Activated naive CD4-positive, alpha-beta T cell treated with anti-CD3 and anti-CD28 coated beads, Interleukin-2, amount 50 U/mL, for 16 hours (primary cell): Measurements from ENCODE around the gene SLC35C1.
"Not testable (repeated sequence)": the region's sequence is repeated elsewhere in the genome, so short reads cannot be mapped to it uniquely, and the experiment has no call there.

Experiments
- DNase-seq: peaks from one replicate; pipeline ENCODE4 v3.0.0-alpha.2; 2020

The SLC35C1 gene

DNA sequence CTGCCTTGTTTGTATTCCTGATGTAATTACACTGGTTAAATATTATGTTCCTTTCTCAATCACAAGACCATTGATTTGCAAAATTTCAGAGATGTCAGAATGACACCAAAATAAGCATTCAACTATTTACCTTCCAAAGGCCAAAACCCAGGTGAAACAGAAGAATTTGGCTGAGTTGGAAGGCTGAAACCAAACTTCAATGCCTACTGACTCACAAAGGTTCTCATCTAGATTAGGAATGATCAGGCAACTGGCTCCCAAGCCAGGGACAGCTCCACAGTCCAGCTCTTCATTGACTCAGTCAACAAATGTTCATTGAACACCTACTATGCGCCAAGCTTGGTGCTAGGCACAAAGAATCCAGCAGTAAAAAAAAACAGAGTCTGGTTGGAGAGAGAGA is 13.4 kb upstream of the SLC35C1 start:
- DNase-seq, result no peak

DNA sequence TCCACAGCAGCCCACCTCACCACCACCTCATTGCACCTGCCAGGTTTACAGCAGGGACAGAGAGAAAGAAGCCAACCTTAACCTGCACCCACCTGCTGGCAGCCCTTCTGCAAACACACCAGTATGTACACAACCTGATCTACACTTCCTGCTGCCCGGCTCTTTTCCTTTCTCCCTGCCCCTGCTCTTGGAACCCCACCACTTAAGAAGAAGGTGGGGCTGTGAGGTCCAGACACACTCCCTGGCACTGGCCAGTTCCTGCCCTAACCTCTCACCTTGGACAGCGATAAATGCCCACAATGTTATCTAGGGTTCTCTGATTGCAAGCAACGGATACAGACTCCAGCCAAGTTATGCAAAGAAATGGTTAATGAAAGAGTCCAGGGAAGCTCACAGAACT is 10.8 kb upstream of the SLC35C1 start:
- DNase-seq, result no peak

DNA sequence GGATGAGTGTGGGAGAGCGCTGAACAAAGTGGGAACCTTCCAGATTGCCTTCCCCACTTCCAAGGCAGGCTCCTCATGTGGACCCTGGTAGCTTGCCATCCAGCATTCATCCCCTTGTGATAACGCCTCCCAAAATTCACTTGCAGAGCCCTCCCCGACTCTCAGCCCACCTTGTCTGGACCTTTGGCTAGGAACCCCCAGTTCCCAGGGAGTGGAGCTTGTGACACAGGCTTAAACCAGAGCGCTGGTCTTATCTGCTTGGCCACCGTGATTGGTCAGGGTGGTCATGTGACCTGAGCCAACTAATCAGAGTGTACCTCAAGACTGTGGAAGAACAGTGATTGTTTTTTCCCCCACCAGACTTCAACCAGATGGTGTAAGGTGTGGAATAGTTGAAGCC is 9.6 kb upstream of the SLC35C1 start:
- DNase-seq, result no peak

DNA sequence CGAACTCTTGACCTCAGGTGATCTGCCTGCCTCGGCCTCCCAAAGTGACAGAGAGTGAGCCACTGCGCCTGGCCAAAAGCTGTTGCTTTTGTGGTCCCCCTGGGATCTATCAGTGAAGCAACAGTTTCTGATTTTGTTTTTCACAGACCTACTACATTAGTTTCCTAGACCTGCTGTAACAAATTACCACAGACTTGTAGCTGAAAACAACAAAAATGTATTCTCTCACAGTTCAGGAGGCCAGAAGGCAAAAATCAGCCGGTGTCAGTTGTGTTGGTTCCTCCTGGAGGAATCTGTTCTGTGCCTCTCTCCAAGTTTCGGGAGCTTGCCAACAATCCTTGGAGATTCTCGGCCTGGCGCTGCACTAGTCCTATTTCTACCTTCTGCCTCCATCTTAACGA is 8.5 kb upstream of the SLC35C1 start:
- no peak for DNase-seq

DNA sequence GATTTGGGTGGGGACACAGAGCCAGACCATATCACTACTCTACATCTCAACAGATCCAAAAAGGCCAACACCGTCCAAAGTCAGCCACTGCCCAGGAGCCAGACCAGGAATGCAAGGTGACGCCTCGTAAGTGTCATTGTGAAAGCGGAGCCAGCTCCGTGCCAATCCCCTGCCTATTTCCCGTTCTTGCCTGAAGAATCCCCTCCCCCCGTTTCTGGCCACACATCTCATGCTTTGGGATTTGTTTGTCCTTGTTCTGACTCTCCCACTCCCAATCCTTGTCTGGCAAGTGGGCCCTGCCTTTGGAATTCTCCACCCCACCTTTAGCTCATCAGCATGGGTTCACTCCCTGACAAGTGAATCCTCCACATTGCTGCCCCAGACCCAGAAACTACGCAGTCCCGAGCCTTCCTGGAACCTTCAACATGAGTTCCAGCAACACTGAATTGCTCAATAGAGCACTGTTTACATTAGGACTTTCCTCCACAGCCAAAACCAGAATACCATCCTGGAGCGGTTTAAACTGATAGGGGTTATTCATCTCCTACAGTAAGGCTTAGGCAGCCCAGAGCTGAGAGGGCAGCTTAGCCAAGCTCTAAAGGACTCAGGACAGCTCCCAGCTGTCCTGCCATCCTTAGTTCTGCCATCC is 6.0 kb upstream of the SLC35C1 start:
- no peak for DNase-seq

DNA sequence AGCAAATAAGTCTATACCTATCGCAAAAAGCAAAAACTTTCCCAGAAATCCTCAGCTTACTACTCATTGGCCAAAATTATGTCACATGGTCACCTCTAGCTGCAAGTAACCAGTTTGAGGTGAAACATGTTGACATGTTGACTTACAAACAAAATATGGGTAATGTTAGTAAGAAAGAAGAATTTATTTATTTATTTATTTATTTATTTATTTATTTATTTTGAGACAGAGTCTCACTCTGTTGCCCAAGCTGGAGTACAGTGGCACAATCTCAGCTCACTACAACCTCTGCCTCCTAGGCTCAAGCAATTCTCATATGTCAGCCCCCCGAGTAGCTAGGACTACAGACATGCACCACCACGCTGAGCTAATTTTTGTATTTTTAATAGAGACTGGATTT is 5.4 kb upstream of the SLC35C1 start:
- no peak for DNase-seq

DNA sequence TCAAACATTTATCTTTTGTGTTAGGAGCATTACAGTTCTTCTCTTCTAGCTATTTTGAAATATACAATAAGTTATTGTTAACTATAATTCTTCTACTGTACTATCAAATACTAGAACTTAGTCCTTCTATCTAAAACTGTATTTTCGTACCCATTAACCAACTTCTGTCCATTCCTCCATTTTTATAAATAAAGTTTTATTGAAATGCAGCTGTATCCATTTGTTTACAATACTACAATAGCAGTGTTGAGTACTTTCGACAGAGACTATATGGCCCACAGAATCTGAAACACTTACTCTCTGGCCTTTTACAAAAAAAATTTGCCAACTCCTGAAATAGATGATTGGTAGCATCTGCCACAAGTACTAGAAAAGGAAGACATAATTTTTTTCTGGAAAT is 4.7 kb upstream of the SLC35C1 start:
- DNase-seq, result no peak

DNA sequence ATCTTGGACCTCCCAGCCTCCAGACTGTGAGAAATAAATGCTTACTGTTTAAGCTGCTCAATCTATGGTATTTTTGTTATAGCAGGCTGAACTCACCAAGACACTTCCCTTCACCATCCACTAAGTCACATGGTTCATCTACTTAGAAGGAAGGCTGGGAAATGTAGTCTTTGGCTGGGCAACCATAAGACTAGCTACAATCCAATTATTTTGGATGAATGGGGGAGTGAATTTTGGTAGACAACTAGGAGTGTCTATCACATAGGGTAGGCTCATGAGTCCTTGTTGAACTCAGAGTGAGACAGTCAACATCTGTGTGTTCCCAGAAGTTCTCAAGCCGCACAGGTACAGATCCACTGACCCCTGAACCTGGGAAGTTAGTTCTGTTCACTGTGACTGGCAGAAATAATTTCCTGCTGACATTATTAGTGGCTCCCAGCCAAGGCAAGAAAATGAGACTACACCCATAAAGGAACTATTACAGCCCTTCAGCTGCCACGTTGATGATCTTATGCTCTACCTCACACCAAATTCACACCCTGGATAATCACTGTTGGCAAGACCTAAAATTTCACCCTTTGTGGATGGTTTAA is 3.1 kb upstream of the SLC35C1 start:
- no peak for DNase-seq

DNA sequence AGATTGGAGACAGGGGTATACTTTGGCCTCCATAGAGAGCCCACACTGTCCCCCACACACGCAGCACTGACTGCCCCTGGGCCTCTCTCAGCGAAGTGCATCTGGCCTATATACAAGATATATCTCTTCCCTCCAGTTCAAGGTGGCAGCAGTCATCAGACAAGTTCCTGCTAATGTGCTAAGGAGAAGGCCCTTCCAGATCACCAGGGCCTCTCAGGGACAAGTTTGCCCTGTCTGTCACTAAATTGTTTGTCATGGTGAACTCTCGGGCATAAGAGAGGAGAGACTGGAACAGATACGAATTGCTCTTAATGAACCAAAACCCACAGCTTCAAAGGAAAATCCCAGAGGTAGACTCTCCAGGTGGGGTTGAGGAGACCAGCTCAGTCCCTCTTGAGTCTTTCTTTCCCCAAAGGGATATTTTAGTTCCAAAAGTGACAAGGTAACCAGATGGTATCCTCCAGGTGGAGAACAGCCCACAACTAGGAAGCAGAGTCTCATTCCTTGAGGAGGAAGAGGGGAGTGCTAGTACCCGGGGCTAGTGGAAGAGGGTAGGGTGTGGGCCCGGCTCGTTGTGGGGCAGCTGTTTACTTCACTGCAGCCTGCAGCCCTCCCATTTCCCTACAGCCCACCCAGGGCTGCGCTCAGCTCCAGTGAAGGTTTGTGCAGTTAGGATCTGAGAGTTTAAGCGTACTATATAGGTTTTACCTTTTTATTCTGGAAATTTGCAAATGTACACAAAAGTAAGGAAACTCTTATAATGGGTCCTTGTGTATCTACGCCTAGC is 2.2 kb upstream of the SLC35C1 start:
- DNase-seq, result no peak

DNA sequence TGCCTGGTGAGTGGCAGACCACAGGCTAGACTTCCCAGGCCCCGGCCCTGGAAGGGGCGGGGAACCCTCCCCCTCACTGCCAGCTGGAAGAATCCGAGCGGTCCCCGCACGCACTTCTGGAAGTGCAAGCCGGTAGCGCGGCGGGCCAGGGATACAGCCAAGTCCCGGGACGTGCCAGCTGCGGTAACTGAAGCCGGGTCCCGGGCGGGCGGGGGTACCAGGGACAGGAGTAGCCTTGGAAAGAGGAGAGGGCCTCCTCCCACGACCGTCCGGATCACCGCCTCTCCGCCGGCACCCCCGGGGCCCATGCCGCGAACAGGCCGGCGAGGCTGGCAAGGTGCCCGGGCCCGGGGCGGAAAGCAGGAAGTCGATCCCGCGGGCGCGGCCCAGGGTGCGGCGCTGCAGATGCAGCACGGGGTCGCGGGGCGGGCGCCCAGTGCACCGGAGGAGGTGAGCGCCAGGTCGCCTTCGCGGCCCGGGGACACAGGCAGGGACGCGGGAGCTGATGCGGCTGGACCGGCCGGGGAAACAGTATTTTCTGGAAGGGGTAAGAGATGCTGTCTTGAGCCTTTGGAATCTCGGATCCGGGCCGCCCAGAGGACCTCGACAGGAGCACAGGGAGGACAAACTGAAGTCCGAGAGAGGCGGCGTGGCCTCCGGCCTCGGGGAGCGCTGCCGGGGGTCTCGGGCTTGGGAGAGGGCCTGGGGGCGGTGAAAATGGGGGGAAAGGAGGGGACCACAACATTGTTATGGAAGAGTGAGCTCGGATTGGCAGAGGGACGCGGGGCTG is 783 bp upstream of the SLC35C1 start:
- DNase-seq, result peak; percentile 66

DNA sequence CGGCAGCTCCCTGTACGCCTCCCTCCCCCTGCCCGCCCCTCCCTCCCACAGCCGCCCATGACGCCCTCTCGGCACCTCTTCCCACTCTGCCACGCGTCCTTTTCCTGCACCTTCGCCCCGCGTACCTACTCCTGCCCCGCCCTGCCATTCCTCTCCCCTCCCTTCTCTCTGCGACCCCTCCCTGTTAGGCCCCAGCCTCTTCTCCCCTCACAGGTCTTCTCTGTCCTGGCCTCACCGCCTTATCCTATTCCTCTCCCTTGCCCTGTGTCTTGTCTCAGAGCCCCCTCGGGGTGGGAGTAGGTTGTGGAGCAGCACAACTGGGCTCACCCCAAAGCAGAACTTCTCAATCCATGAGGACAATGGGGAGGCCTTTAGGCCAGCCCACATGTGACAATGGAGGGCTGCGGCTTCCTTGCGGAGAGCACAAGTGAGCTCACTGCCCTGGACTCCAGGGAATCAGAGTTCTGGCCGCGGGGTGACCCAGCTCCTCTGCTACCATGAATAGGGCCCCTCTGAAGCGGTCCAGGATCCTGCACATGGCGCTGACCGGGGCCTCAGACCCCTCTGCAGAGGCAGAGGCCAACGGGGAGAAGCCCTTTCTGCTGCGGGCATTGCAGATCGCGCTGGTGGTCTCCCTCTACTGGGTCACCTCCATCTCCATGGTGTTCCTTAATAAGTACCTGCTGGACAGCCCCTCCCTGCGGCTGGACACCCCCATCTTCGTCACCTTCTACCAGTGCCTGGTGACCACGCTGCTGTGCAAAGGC is 539 bp downstream of the SLC35C1 start:
- no peak for DNase-seq

DNA sequence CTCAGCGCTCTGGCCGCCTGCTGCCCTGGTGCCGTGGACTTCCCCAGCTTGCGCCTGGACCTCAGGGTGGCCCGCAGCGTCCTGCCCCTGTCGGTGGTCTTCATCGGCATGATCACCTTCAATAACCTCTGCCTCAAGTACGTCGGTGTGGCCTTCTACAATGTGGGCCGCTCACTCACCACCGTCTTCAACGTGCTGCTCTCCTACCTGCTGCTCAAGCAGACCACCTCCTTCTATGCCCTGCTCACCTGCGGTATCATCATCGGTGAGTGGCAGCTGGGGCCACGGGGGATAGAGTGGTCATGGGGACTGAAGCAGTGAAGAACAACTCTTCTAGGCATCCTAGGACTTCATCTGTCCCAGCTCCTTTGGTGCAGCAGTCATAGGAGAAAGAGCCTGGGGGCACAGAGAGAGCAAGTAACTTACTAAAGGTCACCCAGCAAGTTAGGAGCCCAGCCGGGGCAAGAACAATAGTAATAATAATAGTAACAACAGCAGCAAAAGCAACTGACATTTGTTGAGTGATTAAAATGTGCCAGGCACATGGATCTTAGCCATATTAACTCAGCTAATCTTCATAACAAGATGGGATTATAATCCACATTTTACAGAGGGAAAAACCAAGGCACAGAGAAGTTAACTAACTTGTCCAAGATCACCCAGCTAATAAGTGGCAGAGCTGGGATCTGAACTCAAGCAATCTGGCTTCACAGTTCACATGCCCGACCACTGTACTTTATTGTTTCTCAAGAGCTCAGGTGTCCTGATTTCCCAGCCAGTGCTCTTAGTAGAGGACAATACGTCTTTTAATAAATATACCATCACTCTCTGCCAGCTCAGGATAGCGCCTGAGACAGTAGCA is 1.4 kb downstream of the SLC35C1 start:
- DNase-seq, result no peak

DNA sequence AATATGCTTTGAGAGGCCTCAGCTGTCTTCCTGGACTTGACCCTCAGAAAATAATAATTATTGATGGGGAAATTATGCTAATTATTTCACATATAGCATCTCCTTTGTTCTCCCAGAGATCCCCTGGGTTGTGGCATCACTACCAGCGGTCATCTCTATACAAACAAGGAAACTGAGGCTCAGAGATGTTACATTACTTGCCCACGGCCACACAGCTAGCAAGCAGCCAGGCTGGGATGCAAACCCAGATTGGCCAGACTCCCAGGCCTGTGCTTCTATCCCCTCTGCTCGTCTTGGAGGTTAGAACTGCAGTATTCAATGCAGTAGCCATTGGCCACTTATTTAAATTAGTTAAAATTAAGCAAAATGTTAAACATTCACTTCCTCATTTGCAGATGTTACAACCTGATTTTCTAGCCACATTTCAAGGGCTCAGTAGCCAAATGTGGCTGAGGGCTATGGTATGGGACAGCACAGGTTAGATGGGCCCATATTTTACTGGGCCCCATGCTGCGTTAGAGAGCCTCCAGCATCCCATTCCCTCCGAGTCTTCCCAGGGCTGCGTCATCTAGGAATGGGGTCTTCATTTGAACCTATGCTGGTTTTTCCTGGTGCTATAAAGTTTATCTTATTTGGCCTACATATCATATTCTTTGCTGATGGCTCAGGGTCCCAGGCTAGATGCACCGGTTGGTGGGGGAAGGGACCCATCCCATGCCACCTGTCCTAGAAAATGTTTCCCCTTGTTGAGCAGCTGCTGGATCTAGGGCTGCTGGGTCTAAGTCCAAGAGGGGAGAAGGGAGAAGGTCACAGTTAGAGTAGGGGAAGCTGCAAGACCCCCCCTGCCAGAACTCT is 2.2 kb downstream of the SLC35C1 start:
- DNase-seq, result no peak

DNA sequence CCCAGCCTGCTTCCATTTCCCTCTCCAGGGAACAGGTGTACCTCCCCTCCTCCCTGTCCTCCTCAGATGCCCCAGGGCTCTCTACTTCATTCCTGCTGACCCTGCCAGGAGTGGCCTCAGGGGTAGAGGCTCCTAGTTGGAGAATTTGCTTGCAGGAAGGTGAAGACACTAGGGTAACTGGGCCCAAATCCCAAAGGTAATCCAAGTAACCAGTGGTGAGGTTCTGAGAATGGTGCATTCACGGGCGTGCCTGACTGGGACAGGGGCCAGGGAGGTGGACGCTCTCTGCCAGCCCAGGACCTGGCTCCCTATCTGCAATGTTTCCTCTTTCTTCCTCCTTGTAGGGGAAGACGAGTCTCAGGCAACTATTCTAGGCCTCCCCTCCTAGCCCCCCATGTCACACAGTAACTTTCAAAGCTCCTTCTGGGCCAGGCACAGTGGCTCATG is 2.9 kb downstream of the SLC35C1 start:
- no peak for DNase-seq

DNA sequence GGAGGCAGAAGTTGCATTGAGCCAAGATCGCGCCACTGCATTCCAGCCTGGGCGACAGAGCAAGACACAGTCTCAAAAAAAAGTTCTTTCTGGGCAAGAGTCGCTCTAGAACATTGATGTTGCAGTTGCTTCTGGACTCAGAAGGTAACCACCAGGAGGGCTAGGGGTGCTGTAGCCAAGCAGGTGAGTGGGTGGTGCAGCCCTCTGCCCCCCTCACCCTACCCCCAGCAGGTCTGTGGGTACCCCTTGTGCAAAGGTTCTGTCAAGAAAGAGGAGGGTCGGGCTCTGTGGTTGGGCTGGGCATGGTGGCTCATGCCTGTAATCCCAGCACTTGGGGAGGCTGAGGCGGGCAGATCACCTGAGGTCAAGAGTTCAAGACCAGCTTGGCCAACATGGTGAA is 3.5 kb downstream of the SLC35C1 start:
- not testable (repeated sequence) for DNase-seq

DNA sequence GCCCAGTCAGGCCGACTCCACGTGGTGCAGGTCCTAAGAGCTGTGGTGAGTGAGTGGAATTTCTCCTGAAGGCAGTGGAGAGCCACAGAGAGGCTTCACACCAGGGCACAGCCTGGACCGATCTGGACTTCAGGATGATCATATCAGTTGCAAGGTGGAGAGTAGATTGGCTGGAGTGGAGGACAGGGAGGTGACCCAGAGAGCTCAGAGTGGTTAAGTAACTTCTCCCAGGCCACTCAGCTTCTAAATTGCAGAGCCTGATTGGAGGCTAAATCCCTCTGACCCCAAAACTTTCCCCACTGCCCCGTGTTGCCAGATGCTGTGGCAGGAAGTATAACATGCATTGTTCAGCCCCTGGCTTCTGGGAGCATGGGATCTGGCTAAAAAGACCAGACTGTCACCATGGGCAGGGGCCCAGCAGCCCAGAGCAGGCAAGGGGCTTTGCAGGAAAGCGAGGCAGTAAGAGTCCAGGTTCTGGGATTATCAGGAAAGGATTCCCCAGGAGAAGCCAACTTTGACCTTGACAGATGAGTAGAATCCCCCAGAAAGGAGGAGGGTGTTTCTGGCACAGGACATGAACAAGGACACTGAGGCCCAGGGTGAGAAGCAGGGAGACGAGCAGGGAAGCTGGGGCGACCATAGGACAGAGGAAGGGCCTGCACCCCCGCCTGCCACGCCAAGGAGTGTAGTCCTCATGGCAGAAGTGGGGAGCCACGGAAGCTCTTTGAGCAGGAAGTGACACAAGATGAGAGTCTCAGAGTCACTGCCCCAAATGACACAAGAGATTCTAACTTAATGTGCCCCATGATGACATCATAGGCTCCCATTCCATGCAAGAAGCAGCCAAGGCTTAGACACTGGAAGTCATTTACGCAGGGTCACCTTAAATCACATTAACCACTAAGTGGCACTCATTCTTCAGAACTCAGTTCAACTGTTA is 4.8 kb downstream of the SLC35C1 start:
- no peak for DNase-seq

DNA sequence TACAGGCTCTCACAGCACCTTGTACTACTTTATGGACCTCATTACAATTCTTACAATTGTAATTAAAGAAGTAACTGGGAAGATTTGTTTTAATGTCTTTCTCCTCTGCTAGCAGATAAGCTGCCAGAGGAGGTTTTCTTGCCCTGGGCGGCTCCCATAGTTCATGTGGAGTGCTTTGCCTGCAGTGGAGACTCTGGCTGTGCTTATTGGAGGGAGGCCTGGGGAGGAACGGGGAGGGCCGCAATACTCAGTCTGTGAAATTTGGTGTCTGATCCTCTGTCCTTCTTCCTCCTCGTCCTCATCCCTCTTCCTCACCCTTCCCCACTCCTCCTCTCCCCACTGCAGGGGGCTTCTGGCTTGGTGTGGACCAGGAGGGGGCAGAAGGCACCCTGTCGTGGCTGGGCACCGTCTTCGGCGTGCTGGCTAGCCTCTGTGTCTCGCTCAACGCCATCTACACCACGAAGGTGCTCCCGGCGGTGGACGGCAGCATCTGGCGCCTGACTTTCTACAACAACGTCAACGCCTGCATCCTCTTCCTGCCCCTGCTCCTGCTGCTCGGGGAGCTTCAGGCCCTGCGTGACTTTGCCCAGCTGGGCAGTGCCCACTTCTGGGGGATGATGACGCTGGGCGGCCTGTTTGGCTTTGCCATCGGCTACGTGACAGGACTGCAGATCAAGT is 5.6 kb downstream of the SLC35C1 start:
- no peak for DNase-seq

DNA sequence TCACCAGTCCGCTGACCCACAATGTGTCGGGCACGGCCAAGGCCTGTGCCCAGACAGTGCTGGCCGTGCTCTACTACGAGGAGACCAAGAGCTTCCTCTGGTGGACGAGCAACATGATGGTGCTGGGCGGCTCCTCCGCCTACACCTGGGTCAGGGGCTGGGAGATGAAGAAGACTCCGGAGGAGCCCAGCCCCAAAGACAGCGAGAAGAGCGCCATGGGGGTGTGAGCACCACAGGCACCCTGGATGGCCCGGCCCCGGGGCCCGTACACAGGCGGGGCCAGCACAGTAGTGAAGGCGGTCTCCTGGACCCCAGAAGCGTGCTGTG is 6.1 kb downstream of the SLC35C1 start:
- DNase-seq, result no peak
